ENCODE measurements around the gene TBRG4.
A peak's percentile ranks its signal among the peaks of the same experiment; 100 is the strongest.

The TBRG4 gene

DNA sequence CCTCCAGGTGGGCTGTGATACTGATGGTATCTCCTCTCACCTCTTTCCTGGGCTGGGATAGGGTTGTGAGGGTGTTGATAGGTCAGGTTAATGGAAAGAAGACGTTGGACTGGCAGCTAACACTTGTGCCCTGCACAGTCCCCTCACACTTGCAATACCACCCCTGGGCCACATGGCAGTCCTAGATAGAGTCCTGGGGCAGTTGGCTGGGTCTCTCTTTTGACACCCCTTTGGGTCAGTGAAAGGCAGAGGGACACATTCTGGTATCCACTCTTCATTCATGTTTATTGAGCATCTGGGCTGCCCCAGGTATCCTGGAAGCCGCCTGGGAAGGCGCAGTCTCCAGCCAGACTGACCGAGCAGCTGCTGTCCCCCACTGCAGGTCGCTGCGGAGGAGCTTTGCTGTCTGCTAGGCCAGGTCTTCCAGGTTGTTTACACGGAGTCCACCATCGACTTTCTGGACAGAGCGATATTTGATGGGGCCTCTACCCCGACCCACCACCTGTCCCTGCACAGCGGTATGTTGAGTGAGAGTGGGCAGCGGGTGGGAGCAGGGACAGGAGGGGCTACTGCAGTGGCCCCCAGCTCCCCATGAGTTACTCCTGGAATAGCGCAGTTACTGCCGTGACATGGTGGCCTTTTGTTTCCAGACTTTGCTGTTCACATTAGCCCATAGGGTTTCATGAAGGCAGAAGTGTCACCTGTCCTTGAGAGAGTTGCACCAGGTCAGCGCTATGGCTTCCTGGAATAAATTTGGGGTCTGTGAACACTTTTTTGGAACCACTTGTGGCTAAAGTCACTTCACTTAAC lies 41.8 kb downstream of the TBRG4 start:
- Histone ChIP-seq H3K4me1 (ENCODE audit: control insufficient read depth, insufficient read depth, low read length, poor library complexity, severe bottlenecking) (no peaks in the 10 kb centered on the region), H3K4me3 (ENCODE audit: insufficient read depth, low read depth, low read length, poor library complexity, severe bottlenecking) (no peak overlapping the region), H3K36me3 (ENCODE audit: control insufficient read depth, insufficient read depth, low read length) (peaks cover 89% of the 10 kb centered on the region), H3K27me3 (replicated peaks; ENCODE audit: control insufficient read depth, insufficient read depth, low read length, poor library complexity, severe bottlenecking) (no peaks in the 10 kb centered on the region), H3K9me3 (ENCODE audit: control insufficient read depth, low read length) (no peaks in the 10 kb centered on the region), H3K27ac (ENCODE audit: insufficient read depth, low read length, poor library complexity, severe bottlenecking) (no peak overlapping the region)
- DNase-seq: no peak

DNA sequence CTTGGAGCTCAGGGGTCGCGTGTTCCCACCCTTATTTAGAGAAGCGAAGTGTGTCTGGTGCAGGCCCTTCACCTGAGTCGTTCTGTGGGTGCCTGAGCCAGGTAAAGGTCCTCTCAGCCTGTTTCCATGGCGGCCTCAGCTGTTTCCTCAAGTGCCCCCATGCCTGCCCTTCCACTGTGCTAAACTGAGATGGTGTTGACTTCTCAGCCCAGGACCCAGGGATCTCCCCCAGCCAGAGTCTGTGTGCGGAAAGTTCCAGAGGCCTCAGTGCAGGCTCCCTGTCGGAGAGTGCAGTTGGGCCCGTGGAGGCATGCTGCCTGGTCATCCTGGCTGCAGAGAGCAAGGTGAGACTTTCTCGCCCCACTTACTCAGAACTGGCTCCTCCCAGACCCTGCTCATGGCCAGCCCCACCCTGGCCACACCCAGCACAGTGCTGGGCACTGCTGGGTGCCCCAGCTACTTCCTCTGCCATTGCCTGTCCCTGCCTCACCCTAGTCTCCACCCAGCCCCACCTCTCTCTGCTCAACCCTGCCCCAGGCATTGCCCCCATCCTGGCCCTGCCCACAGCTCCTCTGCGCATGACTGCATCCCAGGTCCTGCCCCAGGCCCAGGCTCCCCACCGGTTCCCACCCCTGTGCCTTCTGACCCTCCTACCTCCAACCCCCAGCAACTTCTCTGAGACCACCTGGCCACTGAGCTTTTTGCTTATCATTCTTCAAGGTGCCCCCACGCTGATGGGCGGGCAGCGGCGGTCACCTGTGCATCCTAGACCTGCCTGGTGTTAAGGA lies 43.1 kb downstream of the TBRG4 start:
- Histone ChIP-seq H3K36me3 (ENCODE audit: control insufficient read depth, insufficient read depth, low read length) (peaks cover 89% of the 10 kb centered on the region), H3K27me3 (replicated peaks; ENCODE audit: control insufficient read depth, insufficient read depth, low read length, poor library complexity, severe bottlenecking) (no peaks in the 10 kb centered on the region), H3K27ac (ENCODE audit: insufficient read depth, low read length, poor library complexity, severe bottlenecking) (no peak overlapping the region), H3K4me1 (ENCODE audit: control insufficient read depth, insufficient read depth, low read length, poor library complexity, severe bottlenecking) (no peaks in the 10 kb centered on the region), H3K9me3 (ENCODE audit: control insufficient read depth, low read length) (no peaks in the 10 kb centered on the region), H3K4me3 (ENCODE audit: insufficient read depth, low read depth, low read length, poor library complexity, severe bottlenecking) (no peak overlapping the region)
- DNase-seq: no peak

DNA sequence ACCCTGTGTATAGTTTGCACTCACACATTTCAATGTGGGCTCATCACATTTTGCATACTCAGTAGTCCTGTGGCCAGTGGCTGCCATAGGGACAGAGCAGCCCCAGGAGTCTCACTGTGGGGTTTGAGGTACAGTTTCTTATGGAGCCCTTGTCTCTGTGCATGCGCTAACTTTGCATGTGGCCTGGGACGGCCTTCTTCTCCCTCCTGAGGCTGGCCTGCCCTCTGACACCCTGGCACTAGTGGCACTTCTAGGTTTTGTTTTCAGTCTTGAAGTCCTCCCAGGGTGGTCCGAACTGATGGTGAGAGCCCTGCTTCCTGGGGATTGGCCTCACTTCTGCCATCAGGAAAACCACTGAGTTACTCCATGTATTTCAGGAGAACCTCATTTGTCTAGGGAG lies 43.9 kb downstream of the TBRG4 start:
- no peak overlapping the region for H3K4me3 ChIP-seq (ENCODE audit: insufficient read depth, low read depth, low read length, poor library complexity, severe bottlenecking)
- no peaks in the 10 kb centered on the region for H3K9me3 ChIP-seq (ENCODE audit: control insufficient read depth, low read length)
- no peaks in the 10 kb centered on the region for H3K27me3 ChIP-seq (replicated peaks; ENCODE audit: control insufficient read depth, insufficient read depth, low read length, poor library complexity, severe bottlenecking)
- no peak overlapping the region for H3K27ac ChIP-seq (ENCODE audit: insufficient read depth, low read length, poor library complexity, severe bottlenecking)
- DNase-seq: no peak
- H3K36me3 ChIP-seq (ENCODE audit: control insufficient read depth, insufficient read depth, low read length): peaks cover 84% of the 10 kb centered on the region
- H3K4me1 ChIP-seq (ENCODE audit: control insufficient read depth, insufficient read depth, low read length, poor library complexity, severe bottlenecking): no peaks in the 10 kb centered on the region

DNA sequence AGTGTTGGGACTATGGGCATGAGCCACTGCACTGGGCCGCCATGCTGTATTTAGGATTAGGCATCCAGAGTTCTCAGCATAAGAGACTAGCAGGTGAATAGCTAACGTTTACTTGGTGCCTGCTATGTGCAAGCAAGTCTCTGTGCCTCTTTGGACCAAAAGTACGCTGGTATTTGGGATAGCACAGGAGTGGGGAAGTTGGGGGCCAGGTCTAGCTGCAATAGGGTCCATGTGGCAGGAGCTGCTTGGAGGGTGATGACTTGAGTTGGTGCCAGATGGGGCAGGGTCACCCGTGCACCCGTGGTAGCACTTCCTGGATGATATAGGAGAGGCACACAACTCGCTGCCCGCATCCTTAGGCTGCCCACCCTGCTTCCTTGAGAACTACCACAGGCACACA lies 45.1 kb downstream of the TBRG4 start:
- Histone ChIP-seq H3K9me3 (ENCODE audit: control insufficient read depth, low read length) (no peaks in the 10 kb centered on the region), H3K4me3 (ENCODE audit: insufficient read depth, low read depth, low read length, poor library complexity, severe bottlenecking) (no peak overlapping the region), H3K4me1 (ENCODE audit: control insufficient read depth, insufficient read depth, low read length, poor library complexity, severe bottlenecking) (peaks cover 6% of the 10 kb centered on the region), H3K36me3 (ENCODE audit: control insufficient read depth, insufficient read depth, low read length) (peaks cover 81% of the 10 kb centered on the region), H3K27ac (ENCODE audit: insufficient read depth, low read length, poor library complexity, severe bottlenecking) (no peak overlapping the region), H3K27me3 (replicated peaks; ENCODE audit: control insufficient read depth, insufficient read depth, low read length, poor library complexity, severe bottlenecking) (no peaks in the 10 kb centered on the region)
- no peak for DNase-seq

DNA sequence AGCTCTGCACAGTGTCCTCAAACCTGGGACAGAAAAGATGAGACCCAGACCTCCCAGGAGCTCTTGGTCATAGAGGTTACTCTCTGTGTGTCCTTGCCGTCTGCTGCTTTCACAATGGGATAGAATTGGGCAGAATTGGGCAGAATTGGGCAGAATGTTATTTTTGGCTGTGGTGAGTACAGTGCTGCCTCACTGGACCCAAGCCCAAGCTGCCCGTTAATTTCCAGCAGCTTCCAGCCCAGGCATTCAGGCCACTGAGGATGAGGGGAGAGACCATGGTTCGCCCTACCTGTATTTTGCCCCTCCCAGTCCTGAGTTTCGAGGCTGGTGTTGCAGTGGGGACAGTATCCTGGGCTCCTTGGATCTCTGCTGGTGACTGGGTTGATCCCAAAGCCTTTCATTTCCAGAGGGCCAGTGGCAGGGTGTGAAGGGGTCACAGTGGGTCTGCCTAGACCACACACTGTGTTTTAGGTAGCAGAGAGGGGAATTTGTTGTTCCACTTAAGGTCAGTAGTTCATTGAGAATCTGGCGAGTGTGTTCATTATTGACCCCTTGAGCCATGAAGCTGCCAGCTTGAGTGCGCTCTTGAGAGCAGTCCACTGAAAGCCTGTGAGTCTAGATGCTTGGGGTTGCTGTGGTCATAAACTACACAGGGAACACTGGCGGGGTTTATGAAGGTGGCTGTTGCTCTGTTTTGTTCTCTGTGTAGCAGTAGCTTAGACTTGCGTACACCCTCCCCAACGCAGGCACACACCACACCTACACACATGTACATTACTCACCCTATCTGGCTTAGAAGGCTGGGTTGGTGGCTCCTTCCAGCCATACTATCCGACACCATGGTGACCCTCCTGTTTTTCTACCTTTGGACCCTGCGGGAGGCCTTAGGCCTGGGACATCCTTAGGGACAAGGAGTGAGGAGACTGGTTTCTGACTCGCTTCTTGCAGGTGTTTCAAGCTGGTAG lies 46.2 kb downstream of the TBRG4 start:
- Histone ChIP-seq H3K4me1 (ENCODE audit: control insufficient read depth, insufficient read depth, low read length, poor library complexity, severe bottlenecking) (peaks cover 13% of the 10 kb centered on the region), H3K9me3 (ENCODE audit: control insufficient read depth, low read length) (no peaks in the 10 kb centered on the region), H3K27me3 (replicated peaks; ENCODE audit: control insufficient read depth, insufficient read depth, low read length, poor library complexity, severe bottlenecking) (no peaks in the 10 kb centered on the region), H3K27ac (ENCODE audit: insufficient read depth, low read length, poor library complexity, severe bottlenecking) (no peak overlapping the region), H3K36me3 (ENCODE audit: control insufficient read depth, insufficient read depth, low read length) (peaks cover 71% of the 10 kb centered on the region), H3K4me3 (ENCODE audit: insufficient read depth, low read depth, low read length, poor library complexity, severe bottlenecking) (no peak overlapping the region)
- no peak for DNase-seq

DNA sequence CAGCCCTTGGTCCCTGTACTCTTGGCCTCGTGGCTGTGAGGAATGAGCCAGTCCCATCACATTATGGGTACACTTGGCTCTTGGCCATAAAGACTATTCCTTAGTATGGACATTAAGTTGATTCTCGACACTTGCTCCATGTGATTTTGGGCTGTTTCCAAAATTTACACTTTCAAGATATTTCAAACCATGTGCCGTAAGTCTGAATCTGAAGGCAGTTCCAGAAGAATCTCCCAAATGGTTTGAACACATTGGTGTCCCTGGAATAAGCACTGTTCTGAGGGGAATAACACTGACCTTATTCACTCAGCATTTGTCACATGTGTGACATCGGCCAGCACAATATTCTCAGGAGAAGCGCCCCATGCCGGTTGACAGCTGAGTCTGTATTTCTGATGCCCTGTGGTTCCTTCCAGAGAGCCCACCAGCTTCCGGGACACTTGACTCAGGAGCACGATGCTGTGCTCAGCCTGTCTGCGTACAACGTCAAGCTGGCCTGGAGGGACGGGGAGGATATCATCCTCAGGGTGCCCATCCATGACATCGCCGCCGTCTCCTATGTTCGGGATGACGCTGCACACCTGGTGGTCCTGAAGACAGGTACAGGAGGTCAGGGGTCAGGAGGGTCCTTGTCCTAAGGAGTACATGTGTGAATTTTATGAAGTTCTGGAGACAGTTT lies 47.3 kb downstream of the TBRG4 start:
- no peaks in the 10 kb centered on the region for H3K27me3 ChIP-seq (replicated peaks; ENCODE audit: control insufficient read depth, insufficient read depth, low read length, poor library complexity, severe bottlenecking)
- H3K4me3 ChIP-seq (ENCODE audit: insufficient read depth, low read depth, low read length, poor library complexity, severe bottlenecking): no peak overlapping the region
- peaks cover 60% of the 10 kb centered on the region for H3K36me3 ChIP-seq (ENCODE audit: control insufficient read depth, insufficient read depth, low read length)
- H3K4me1 ChIP-seq (ENCODE audit: control insufficient read depth, insufficient read depth, low read length, poor library complexity, severe bottlenecking): peaks cover 16% of the 10 kb centered on the region
- no peak overlapping the region for H3K27ac ChIP-seq (ENCODE audit: insufficient read depth, low read length, poor library complexity, severe bottlenecking)
- H3K9me3 ChIP-seq (ENCODE audit: control insufficient read depth, low read length): no peaks in the 10 kb centered on the region
- no peak for DNase-seq

DNA sequence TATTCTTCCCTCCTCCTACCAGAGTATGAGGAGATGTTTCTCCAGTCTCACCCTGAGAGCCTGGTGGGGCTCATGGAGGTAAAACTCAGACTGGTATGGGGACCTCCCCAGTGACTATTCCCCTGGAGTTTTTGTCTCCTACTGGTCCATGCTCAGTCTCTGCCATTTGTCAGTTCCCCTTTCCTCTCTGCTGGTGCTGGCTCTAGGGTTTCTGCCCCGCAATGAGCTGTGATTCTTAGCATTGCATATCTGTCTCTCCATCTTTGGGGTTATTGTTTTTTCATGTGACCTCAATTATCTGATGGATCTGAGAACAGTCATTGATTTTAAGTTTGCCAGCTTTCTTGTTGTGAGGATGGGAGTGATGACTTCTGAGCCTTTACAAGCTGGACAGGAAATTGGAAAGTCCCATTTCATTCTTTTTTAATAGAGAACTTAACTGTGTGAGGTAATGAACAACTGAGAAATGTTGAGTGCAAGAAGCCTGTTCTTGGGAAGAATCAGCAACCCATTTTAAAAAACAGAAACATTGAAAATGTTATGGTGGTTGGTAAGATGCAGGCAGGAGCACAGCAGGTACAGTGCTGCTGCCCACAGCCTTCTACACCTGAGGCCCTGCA lies 49.6 kb downstream of the TBRG4 start:
- DNase-seq: no peak
- peaks cover 16% of the 10 kb centered on the region for H3K4me1 ChIP-seq (ENCODE audit: control insufficient read depth, insufficient read depth, low read length, poor library complexity, severe bottlenecking)
- no peaks in the 10 kb centered on the region for H3K9me3 ChIP-seq (ENCODE audit: control insufficient read depth, low read length)
- H3K27ac ChIP-seq (ENCODE audit: insufficient read depth, low read length, poor library complexity, severe bottlenecking): peak overlapping the region; percentile 14
- no peak overlapping the region for H3K4me3 ChIP-seq (ENCODE audit: insufficient read depth, low read depth, low read length, poor library complexity, severe bottlenecking)
- H3K36me3 ChIP-seq (ENCODE audit: control insufficient read depth, insufficient read depth, low read length): peaks cover 42% of the 10 kb centered on the region
- no peaks in the 10 kb centered on the region for H3K27me3 ChIP-seq (replicated peaks; ENCODE audit: control insufficient read depth, insufficient read depth, low read length, poor library complexity, severe bottlenecking)

DNA sequence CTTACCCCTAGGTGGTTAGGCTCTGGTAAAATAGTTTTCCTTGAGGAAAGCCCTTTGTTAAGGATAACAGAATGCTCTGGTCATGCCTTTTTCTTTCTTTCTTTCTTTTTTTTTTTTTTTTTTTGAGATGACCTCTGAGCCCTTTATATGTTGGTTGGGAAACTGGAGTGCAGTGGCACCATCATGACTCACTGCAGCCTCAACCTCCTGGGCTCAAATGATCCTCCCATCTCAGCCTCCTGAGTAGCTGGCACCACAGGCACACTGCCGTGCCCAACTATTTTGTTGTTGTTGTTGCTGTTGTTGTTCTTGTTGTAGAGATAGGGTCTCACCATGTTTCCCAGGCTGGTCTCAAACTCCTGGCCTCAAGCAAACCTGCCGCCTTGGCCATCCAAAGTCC lies 50.1 kb downstream of the TBRG4 start:
- H3K36me3 ChIP-seq (ENCODE audit: control insufficient read depth, insufficient read depth, low read length): peaks cover 39% of the 10 kb centered on the region
- peak overlapping the region; percentile 14 for H3K27ac ChIP-seq (ENCODE audit: insufficient read depth, low read length, poor library complexity, severe bottlenecking)
- no peaks in the 10 kb centered on the region for H3K27me3 ChIP-seq (replicated peaks; ENCODE audit: control insufficient read depth, insufficient read depth, low read length, poor library complexity, severe bottlenecking)
- no peak for DNase-seq
- H3K9me3 ChIP-seq (ENCODE audit: control insufficient read depth, low read length): no peaks in the 10 kb centered on the region
- peaks cover 16% of the 10 kb centered on the region for H3K4me1 ChIP-seq (ENCODE audit: control insufficient read depth, insufficient read depth, low read length, poor library complexity, severe bottlenecking)
- no peak overlapping the region for H3K4me3 ChIP-seq (ENCODE audit: insufficient read depth, low read depth, low read length, poor library complexity, severe bottlenecking)

DNA sequence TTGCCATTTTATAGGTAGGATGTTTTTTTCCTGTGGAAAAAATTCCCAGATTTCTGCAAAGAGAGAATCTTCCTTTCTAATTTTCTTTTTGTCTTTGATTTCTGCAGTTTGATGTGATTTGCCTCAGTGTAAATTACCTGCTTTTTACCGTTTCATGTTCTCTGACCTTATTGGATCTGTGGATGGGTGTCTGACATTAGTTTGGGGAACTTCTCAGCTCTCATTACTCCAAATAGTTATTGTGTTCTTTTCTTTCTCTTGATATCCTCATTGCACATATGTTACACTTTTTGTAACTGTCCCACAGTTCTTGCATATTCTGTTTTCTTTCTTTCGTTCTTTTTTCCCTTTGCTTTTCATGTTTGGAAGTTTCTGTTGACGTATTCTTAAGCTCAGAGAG lies 51.2 kb downstream of the TBRG4 start:
- no peaks in the 10 kb centered on the region for H3K9me3 ChIP-seq (ENCODE audit: control insufficient read depth, low read length)

More for the DNA sequence above, 51.2 kb downstream of the TBRG4 start:
- H3K4me1 ChIP-seq (ENCODE audit: control insufficient read depth, insufficient read depth, low read length, poor library complexity, severe bottlenecking): peaks cover 16% of the 10 kb centered on the region
- H3K36me3 ChIP-seq (ENCODE audit: control insufficient read depth, insufficient read depth, low read length): peaks cover 32% of the 10 kb centered on the region
- no peak overlapping the region for H3K4me3 ChIP-seq (ENCODE audit: insufficient read depth, low read depth, low read length, poor library complexity, severe bottlenecking)
- DNase-seq: no peak
- H3K27ac ChIP-seq (ENCODE audit: insufficient read depth, low read length, poor library complexity, severe bottlenecking): no peak overlapping the region
- H3K27me3 ChIP-seq (replicated peaks; ENCODE audit: control insufficient read depth, insufficient read depth, low read length, poor library complexity, severe bottlenecking): no peaks in the 10 kb centered on the region

All from effector memory CD4-positive, alpha-beta T cell (primary cell).